Body of pancreas (tissue), 4 donors: Measurements from ENCODE around the gene IPO11.

ENCODE experiments used
- POLR2A ChIP-seq, 3 donors: fragments of 450-650 bp; IDR thresholded peaks; one replicate each; pipeline ENCODE4 v1.6.1; 2016; ENCODE audit warnings: antibody characterized with exemption in 3 of 3, mild to moderate bottlenecking in 2 of 3
- TF ChIP-seq, protein P1 (sequence below), 7 experiments: fragments of 450-650 bp in 4 of 7; fragments of 200-600 bp in 3 of 7; sonication (generic) in 3 of 7; IDR thresholded peaks; one replicate each; pipeline ENCODE4 v1.5.1; 2016 to 2019; ENCODE audit warnings: antibody characterized with exemption in 7 of 7

- TF ChIP-seq, protein P1, sequence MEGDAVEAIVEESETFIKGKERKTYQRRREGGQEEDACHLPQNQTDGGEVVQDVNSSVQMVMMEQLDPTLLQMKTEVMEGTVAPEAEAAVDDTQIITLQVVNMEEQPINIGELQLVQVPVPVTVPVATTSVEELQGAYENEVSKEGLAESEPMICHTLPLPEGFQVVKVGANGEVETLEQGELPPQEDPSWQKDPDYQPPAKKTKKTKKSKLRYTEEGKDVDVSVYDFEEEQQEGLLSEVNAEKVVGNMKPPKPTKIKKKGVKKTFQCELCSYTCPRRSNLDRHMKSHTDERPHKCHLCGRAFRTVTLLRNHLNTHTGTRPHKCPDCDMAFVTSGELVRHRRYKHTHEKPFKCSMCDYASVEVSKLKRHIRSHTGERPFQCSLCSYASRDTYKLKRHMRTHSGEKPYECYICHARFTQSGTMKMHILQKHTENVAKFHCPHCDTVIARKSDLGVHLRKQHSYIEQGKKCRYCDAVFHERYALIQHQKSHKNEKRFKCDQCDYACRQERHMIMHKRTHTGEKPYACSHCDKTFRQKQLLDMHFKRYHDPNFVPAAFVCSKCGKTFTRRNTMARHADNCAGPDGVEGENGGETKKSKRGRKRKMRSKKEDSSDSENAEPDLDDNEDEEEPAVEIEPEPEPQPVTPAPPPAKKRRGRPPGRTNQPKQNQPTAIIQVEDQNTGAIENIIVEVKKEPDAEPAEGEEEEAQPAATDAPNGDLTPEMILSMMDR (IDR thresholded peaks at IDR 0.05) = no peak
- TF ChIP-seq POLR2A (IDR thresholded peaks at IDR 0.05) = no peak
Observed at GRCh38 chr5:62475072-62475471, 62.5 kb downstream of the IPO11 start.
